Measurements from ENCODE around the gene KRTAP5-5.

DNA sequence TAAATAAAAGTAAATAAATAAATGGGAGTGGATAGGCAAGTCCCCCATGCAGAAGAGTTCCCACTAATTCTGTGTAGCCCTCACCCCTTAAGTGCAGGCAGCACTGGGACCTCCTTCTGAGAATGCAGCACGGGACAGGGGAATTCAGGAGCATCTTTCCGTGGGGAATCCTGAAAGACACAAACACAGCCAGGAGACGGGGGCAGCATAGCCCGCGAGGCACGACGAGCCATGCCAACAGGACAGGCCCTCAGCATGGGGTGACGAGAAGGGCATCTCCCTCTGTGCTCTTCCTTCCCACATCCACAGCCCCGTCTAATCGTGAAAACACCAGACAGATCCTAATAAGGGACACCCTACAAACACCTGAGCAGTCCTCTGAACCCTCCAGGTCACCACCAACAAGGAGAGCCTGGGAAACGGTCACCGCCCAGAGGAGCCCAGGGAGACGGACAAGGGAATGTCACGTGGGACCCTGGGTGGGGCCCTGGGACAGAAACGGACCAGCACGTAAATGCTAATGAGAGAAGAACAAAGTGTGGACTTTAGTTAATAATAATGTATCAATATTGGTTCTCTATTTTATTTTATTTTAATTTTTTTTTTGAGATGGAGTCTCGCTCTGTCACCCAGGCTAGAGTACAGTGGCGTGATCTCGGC, 6.8 kb downstream of the KRTAP5-5 start:
- no peak for TF ChIP-seq SP1 (CRISPR knock-in tag; conservative IDR thresholded peaks at IDR 0.05)
- TF ChIP-seq, protein P1, sequence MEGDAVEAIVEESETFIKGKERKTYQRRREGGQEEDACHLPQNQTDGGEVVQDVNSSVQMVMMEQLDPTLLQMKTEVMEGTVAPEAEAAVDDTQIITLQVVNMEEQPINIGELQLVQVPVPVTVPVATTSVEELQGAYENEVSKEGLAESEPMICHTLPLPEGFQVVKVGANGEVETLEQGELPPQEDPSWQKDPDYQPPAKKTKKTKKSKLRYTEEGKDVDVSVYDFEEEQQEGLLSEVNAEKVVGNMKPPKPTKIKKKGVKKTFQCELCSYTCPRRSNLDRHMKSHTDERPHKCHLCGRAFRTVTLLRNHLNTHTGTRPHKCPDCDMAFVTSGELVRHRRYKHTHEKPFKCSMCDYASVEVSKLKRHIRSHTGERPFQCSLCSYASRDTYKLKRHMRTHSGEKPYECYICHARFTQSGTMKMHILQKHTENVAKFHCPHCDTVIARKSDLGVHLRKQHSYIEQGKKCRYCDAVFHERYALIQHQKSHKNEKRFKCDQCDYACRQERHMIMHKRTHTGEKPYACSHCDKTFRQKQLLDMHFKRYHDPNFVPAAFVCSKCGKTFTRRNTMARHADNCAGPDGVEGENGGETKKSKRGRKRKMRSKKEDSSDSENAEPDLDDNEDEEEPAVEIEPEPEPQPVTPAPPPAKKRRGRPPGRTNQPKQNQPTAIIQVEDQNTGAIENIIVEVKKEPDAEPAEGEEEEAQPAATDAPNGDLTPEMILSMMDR (IDR thresholded peaks at IDR 0.05): no peak
- TF ChIP-seq, protein P2, sequence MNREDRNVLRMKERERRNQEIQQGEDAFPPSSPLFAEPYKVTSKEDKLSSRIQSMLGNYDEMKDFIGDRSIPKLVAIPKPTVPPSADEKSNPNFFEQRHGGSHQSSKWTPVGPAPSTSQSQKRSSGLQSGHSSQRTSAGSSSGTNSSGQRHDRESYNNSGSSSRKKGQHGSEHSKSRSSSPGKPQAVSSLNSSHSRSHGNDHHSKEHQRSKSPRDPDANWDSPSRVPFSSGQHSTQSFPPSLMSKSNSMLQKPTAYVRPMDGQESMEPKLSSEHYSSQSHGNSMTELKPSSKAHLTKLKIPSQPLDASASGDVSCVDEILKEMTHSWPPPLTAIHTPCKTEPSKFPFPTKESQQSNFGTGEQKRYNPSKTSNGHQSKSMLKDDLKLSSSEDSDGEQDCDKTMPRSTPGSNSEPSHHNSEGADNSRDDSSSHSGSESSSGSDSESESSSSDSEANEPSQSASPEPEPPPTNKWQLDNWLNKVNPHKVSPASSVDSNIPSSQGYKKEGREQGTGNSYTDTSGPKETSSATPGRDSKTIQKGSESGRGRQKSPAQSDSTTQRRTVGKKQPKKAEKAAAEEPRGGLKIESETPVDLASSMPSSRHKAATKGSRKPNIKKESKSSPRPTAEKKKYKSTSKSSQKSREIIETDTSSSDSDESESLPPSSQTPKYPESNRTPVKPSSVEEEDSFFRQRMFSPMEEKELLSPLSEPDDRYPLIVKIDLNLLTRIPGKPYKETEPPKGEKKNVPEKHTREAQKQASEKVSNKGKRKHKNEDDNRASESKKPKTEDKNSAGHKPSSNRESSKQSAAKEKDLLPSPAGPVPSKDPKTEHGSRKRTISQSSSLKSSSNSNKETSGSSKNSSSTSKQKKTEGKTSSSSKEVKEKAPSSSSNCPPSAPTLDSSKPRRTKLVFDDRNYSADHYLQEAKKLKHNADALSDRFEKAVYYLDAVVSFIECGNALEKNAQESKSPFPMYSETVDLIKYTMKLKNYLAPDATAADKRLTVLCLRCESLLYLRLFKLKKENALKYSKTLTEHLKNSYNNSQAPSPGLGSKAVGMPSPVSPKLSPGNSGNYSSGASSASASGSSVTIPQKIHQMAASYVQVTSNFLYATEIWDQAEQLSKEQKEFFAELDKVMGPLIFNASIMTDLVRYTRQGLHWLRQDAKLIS (CRISPR knock-in tag; IDR thresholded peaks at IDR 0.05; ENCODE audit: borderline replicate concordance): no peak
- TF ChIP-seq, protein P3, sequence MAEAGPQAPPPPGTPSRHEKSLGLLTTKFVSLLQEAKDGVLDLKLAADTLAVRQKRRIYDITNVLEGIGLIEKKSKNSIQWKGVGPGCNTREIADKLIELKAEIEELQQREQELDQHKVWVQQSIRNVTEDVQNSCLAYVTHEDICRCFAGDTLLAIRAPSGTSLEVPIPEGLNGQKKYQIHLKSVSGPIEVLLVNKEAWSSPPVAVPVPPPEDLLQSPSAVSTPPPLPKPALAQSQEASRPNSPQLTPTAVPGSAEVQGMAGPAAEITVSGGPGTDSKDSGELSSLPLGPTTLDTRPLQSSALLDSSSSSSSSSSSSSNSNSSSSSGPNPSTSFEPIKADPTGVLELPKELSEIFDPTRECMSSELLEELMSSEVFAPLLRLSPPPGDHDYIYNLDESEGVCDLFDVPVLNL (CRISPR knock-in tag; IDR thresholded peaks at IDR 0.05; ENCODE audit: borderline replicate concordance, low read depth): no peak
